ENCODE measurements around the gene FGF7.

The FGF7 gene

DNA sequence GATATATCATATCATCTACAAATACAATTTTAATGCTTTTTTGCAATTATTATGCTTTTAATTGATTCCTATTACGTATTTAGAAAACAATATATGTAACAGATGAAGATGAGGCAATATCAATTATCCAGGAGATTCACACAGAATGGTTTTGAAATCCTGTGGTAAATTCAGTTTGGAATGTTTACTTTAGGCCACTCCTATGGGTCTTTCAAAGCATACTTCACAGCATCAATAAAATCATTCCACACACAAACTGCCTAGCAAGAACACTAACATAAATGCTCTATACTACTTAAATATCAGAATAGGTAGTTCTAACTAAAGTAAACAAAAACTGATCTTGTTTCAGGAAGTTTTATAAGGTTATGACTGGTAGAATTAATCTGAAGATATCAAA is 107.0 kb downstream of the FGF7 start:
- H3K27ac ChIP-seq, result no peak overlapping the region
- ChIA-PET CTCF (no interaction called here), POLR2A (ENCODE audit: low non-redundant PET) (no interaction called here)
- TF ChIP-seq, protein P1, sequence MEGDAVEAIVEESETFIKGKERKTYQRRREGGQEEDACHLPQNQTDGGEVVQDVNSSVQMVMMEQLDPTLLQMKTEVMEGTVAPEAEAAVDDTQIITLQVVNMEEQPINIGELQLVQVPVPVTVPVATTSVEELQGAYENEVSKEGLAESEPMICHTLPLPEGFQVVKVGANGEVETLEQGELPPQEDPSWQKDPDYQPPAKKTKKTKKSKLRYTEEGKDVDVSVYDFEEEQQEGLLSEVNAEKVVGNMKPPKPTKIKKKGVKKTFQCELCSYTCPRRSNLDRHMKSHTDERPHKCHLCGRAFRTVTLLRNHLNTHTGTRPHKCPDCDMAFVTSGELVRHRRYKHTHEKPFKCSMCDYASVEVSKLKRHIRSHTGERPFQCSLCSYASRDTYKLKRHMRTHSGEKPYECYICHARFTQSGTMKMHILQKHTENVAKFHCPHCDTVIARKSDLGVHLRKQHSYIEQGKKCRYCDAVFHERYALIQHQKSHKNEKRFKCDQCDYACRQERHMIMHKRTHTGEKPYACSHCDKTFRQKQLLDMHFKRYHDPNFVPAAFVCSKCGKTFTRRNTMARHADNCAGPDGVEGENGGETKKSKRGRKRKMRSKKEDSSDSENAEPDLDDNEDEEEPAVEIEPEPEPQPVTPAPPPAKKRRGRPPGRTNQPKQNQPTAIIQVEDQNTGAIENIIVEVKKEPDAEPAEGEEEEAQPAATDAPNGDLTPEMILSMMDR (conservative IDR thresholded peaks at IDR 0.05; ENCODE audit: low read depth), result no peak
- peak; percentile 2 for DNase-seq (ENCODE audit: low spot score)
